NCI-H748 (cell line): Measurements from ENCODE around the gene TPCN2.

Experiments used
- DNase-seq: peaks from one replicate; lab custom pipeline; 2025; ENCODE audit not compliant: unreplicated experiment; lab: John Stamatoyannopoulos, UW

Gene TPCN2

GRCh38 chr11:69159150-69159852 lies 110.6 kb downstream of the TPCN2 start:
- no peak for DNase-seq

DNA sequence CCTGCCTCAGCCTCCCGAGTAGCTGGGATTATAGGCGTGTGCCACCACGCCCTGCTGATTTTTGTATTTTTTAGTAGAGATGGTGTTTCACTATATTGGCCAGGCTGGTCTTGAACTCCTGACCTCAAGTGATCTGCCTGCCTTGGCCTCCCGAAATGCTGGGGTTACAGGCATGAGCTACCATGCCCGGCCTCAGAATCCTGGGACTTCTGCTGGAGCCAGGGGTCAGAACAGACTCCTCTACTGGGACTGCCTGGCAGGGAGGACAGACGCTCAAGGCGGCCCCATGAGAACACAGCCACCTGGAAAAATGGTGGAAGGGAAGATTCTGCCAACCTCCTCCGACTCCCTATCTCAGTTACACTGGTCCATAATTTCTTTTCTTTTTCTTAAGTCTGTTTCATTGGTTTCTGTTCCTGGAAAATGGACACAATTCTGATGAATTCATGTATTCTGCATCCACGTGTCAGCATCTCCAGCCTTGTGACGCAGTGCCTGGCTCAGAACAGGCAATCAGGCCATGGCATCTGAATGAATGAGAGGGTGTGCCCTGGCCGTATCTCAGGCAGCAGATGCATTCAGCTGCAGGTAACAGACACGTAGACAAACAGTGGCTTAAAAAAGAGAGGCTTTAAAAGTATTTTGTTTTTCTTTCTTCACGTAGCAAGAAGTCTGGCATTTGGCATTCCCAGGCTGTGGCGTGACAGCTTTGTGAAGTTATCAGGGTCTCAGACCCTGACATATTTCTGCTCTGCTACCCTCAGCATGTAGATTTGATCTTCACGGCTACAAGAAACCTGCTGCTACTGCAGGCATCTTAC lies 111.8 kb downstream of the TPCN2 start:
- no peak for DNase-seq

DNA sequence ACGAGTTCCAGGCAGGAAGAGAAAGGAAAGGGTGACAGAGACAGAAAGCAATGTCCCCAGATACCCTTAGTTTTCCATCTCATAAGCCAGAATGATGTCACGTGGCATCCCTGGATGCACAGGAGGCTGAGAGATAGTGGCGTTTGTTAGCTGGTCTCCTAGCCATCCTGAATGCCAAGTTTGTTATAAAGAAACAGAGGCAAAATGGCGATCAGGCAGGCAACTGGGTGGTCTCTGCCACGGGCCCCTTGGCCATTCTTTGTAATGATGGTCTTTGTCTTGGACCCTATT lies 112.3 kb downstream of the TPCN2 start:
- no peak for DNase-seq

DNA sequence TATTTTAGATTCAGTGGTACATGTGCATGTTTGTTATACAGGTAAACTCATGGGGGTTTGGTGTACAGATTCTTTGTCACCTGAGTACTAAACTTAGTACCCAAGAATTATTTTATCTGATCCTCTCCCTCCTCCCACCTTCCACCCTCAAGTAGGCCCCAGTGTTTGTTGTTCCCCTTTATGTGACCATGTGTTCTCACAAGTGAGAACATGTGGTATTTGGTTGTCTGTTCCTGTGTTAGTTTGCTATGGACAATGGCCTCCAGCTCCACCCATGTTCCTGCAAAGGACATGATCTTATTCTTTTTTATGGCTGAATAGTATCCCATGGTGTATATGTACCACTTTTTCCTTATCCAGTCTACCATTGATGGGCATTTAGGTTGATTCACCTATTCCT lies 113.8 kb downstream of the TPCN2 start:
- no peak for DNase-seq

- DNase-seq = no peak
Measured at GRCh38 chr11:69163842-69164241, 115.1 kb downstream of the TPCN2 start.

DNA sequence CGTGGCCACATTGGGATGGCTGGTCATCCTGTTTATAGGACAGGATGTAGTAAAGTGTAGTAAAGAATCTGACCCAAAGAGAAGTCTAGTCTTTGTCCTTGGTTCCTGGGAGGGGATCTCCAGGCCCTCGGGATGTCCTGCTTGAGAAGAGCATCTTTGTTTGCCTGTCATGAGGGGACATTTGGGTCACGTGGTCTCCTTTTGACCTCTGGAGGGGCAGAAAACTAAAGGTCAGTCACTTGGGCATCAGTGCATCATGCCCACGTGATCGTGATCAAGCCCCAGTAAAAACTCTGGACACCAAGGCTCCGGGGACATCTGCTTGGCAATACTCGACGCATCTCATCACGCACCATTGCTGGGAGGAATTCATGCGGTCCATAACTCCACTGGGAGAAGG lies 116.1 kb downstream of the TPCN2 start:
- no peak for DNase-seq

- no peak for DNase-seq
Measured at GRCh38 chr11:69165775-69166174, 117.0 kb downstream of the TPCN2 start.

DNA sequence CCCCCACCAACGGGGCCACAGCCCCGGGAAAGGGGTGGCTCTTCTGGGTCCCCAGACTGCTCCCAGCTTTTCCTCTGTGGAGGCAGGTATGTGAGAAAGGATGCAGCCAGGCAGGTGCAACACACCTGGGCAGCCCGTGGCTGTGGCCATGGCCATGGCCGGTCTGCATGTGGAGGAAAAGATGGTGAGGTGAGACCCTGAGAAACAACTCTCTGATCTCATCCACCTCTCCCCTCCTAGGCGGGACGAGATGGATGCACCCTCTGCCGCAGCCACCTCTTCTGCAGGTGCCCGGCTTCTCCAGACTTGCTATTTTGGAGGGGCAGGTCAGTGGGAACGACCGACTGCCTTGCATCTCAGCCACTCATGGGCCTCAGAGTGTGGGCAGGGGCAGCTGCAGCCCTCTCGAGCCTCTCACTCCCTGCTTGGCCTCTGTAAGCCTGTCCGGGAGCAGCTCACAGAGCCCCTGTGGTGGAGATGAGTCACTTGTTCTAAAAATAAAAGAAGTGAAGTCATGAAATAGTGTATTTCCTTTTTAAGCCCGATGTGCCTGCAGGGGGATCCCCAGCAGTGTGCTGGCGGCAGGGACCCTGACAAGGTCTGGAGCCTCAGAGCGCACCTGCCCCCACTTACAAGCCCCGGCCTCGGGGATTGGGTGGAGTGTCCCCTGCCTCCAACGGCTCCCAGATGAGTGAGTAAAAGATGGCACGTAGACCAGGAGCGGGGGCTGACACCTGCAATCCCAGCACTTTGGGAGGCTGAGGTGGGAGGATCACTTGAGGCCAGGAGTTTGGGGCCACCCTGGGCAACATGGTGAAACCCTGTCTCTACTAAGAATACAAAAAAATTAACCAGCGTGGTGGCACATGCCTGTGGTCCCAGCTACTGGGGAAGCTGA lies 117.7 kb downstream of the TPCN2 start:
- peak; percentile 20 for DNase-seq

DNA sequence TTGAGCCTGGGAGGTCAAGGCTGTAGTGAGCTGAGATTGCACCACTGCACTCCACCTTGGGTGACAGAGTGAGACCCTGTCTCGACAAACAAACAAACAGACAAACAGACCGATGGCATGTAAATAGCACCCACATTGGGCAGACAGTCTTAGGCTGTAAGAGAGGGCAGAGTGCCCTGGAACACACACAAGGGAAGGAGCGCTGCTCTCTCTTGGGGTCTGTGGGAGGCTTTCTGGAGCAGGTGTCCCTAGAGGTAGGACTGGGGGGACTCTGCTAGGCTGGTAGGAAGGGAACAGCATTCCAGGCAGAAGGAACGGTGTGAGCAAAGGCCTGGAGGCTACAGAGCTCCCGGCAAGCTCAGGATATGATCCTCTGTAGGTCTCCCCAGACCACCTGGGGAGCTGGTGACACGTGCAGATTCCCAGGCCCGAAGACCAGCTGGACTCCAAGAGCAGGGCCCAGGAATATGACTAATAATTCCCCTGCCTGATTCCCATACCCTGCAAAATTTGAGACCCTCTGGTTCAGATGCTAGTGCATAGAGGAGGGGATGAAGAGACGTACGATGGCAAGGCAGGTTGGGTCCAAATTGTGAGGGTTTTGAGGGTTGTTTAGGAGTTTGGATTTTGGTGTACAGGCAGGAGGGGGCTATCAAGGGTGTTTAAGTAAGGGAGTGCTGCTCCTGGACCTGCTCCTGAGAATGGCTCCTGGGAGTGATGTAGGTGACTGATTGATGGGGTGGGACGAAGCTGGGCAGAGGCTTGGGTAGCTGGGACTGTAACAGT lies 118.6 kb downstream of the TPCN2 start:
- DNase-seq = no peak

- DNase-seq = no peak
Measured at GRCh38 chr11:69167916-69168691, 119.4 kb downstream of the TPCN2 start.

DNA sequence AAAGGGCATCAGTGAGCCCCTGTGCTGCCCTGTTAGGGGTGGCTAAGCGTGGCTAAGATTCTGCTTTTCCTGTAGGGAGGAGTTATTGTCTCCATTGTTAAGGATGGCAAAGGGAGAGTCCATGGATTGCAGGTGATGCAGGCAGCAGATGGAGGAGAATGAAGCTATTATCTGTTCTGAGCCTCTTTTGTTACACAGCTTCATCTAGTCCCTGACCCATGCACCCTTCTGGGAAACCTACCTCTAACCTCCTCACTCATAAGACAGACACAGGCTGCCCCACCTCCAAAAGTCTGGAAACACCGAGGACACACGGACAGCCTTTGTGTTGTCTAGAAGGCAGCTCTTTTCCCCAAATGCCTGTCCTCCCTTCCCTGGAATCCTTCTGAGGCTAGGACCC lies 120.7 kb downstream of the TPCN2 start:
- DNase-seq = no peak

DNA sequence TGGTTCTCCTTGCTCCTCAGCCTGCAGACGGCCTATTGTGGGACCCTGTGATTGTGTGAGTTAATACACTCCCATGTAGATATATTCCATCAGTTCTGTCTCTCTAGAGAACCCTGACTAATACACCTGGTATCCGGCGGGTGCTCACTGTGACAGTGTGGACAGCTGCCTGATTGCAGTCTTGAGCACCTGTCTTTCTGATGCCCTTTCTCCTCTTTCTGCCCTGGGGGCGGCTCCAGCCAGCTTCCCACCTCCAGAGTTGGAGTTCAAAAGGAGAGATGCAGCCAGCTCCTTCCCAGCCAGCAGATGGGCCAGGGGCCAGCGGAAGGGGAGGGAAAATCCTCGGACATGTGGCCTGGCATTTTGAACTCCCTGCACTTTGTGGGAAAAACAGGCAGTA lies 122.0 kb downstream of the TPCN2 start:
- DNase-seq = peak; percentile 21

DNA sequence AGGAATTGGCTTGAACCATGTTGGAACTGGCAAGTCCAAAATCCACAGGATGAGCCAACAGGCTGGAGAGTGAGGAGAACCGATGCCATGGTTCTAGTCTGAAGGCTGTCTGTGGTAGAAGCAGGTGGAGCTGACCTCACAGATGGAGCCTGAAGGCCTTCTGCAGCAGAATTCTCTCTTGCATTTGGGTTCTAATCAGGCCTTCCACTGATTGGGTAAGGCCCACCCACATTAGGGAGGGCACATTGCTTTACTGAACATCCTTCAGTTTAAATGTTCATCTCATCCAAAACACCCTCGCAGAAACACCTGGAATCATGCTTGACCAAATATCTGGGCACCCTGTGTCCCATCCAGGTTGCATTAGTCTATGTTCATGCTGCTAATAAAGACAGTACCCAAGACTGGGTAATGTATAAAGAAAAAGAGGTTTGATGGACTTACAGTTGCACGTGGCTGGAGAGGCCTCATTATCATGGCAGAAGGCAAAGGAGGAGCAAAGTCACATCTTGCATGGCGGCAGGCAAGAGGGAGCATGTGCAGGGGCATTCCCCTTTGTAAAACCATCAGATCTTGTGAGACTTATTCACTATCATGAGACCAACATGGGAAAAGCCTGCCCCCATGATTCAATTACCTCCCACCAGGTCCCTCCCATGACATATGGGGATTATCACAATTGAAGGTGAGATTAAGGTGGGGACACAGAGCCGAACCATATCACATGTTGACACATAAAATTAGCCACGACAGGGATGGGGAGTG lies 122.9 kb downstream of the TPCN2 start:
- DNase-seq = no peak

DNA sequence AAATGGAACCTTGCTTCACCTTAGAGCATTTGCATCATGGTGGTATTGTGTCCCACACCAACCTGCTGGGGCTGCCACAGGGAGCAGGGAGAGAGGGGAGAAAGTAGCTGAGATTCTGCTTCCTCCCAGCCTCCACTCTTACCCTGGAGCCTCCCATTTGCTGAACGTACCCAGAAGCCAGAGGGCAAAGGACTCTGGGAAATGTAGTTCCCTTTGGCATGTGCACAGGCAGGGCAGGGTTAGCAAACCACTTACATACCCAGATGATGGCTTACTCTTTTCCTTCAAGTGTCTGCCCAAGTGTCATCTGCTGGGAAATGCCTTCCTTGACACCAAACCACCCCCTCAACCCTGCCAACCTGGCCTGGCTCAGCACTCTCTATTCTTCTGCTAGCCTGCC lies 123.9 kb downstream of the TPCN2 start:
- no peak for DNase-seq

GRCh38 chr11:69173331-69173730 lies 124.6 kb downstream of the TPCN2 start:
- no peak for DNase-seq

GRCh38 chr11:69173925-69174581 lies 125.3 kb downstream of the TPCN2 start:
- DNase-seq = no peak

DNA sequence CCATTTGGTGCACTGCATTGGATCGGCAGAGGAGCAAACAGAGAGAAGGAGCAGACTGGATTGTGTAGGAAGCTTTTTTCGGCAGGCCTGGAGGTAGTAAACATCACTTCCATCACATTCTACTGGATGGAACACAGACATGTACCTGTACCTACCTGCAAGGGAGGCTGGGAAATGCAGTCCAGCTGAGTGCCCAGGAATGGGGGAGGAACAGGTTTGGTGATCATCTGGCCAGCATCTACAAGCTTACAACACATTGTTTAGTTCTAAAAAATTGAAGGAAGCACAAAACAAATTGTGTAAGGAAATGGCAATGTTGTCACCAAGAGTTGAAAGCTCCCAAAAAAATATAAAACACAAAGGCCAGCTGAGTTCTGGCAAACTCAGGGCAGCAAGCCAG lies 126.1 kb downstream of the TPCN2 start:
- DNase-seq = no peak

DNA sequence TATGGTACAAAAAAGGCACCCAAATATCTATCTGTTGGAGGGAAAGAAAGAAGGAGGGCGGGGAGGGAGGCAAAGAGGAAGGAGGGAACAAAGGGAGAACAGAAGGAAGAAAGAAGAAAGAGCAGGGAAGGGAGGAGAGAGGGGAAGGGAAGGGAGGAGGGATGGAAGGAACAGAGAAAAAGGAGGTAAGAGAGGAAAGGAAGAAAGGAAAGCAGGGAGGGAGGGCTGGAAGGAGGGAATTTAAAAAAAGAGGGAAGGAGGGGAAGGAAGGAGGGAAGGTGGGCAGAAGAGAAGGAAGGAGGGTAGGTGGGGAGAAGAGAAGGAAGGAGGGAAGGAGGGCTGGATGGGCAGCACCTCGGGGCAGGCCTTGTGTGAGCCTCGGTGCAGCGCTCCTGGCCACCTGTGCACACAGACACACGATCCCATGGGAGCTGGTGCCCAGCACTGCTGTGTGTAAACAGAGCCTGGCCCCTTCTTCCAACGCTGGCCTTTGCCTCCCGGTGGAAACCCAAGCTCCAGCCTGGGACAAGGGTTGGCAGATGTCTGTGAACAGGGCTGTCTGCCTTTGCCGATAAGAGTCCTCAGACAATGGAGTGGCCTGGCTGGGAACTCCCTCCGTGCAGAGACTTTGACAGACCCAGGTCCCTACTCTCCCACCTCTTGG lies 130.2 kb downstream of the TPCN2 start:
- peak; percentile 55 for DNase-seq
